ENCODE measurements around the gene GUSB. TPM values are rescaled to one million over a fixed set of nuclear protein-coding genes. Genes with fewer than 3 reads are reported as not detected.
"Not testable (repeated sequence)": the region's sequence is repeated elsewhere in the genome, so short reads cannot be mapped to it uniquely, and the experiment has no call there.

GUSB gene
- 62.5 and 68.2 TPM in 2 replicates for total RNA-seq

DNA sequence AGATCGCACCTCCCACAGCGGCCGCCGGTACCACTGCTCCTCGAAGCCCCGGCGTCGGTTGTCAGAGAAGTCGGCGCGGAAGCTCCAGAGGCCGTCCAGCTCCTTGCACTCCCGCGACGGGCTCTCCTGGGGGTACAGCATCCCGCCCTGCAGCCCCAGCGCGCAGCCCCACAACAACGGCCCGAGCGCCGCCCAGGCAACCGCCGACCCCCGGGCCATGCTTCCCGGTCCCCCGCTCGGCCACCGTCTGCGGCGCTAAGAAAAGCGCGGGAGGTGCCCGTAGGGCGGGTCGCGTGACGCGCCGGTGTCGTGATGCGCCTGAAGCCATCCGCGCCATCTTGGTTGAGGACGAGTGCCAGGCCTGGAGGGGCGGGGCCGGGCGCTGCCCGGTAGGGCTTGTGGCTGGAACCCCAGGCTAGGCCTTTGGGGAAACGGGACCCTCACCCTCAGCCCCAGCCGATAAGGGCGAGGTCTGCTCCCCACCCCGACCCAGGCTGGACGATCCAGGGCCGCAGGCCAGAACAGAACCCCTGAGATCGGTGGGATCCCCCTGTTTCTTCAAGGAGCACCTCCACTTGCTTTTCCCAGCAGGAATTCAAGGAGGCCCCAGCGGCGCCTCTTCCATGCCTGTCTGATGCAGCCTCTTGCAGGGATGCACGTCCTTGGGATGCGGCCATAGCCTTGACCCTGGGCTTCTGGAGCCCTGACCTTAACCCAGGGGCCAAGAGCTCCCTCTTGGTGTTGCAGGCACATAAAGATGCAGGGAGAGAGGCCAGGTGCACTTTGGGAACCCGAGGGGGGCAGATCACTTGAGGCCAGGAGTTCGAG lies at the start of gene GUSB:
GUSB (minus strand) TSS at position 249 of the 828 bp plus-strand sequence; CDS start at position 219, 30 bp downstream.
- H3K4me1 Mint-ChIP-seq (ENCODE audit: low read depth): peaks cover 7% of the 10 kb centered on the region
- intact Hi-C loops (cut with micrococcal nuclease): loop anchor here (2.0 to 10.0 kb wide), 4 partner anchors 93 to 610 kb away; partner anchors contain the start of genes ASL, VKORC1L1 and ZNF92

GRCh38 chr7:66028342-66028741 lies 46.3 kb upstream of the GUSB start:
- H3K4me3 Mint-ChIP-seq (ENCODE audit: low read depth); H3K4me1 Mint-ChIP-seq (ENCODE audit: low read depth); H3K9me3 Mint-ChIP-seq; intact Hi-C loops (cut with micrococcal nuclease); H3K36me3 Mint-ChIP-seq (ENCODE audit: low read depth); DNase-seq (ENCODE audit: low spot score); H3K27me3 Mint-ChIP-seq (ENCODE audit: low read depth); H3K27ac Mint-ChIP-seq: not testable (repeated sequence)

More for the DNA sequence above, at the start of gene GUSB:
- Mint-ChIP-seq H3K27me3 (ENCODE audit: low read depth) (no peaks in the 10 kb centered on the region), H3K36me3 (ENCODE audit: low read depth) (peaks cover 17% of the 10 kb centered on the region), H3K9me3 (no peaks in the 10 kb centered on the region), H3K27ac (peak within 1 kb of the TSS; percentile 94), H3K4me3 (ENCODE audit: low read depth) (peak within 1 kb of the TSS; percentile 86)
- DNase-seq (ENCODE audit: low spot score): peak; percentile 86

GRCh38 chr7:66016131-66016461 lies 34.1 kb upstream of the GUSB start:
- Mint-ChIP-seq H3K36me3 (ENCODE audit: low read depth) (no peaks in the 10 kb centered on the region), H3K4me1 (ENCODE audit: low read depth) (no peaks in the 10 kb centered on the region), H3K9me3 (no peaks in the 10 kb centered on the region), H3K27ac (no peak overlapping the region), H3K4me3 (ENCODE audit: low read depth) (no peak overlapping the region), H3K27me3 (ENCODE audit: low read depth) (peaks cover 4% of the 10 kb centered on the region)
- intact Hi-C loops (cut with micrococcal nuclease): no loop called here
- DNase-seq (ENCODE audit: low spot score): no peak

GRCh38 chr7:66015440-66016130 lies 33.6 kb upstream of the GUSB start:
- H3K36me3 Mint-ChIP-seq (ENCODE audit: low read depth): no peaks in the 10 kb centered on the region
- intact Hi-C loops (cut with micrococcal nuclease): no loop called here
- H3K9me3 Mint-ChIP-seq: no peaks in the 10 kb centered on the region
- H3K4me3 Mint-ChIP-seq (ENCODE audit: low read depth): no peak overlapping the region
- H3K27ac Mint-ChIP-seq: no peak overlapping the region
- H3K4me1 Mint-ChIP-seq (ENCODE audit: low read depth): no peaks in the 10 kb centered on the region
- no peak for DNase-seq (ENCODE audit: low spot score)
- peaks cover 4% of the 10 kb centered on the region for H3K27me3 Mint-ChIP-seq (ENCODE audit: low read depth)

GRCh38 chr7:66013938-66014337 lies 31.9 kb upstream of the GUSB start:
- Mint-ChIP-seq H3K4me3 (ENCODE audit: low read depth) (no peak overlapping the region), H3K9me3 (no peaks in the 10 kb centered on the region), H3K27me3 (ENCODE audit: low read depth) (peaks cover 4% of the 10 kb centered on the region), H3K4me1 (ENCODE audit: low read depth) (no peaks in the 10 kb centered on the region), H3K27ac (no peak overlapping the region), H3K36me3 (ENCODE audit: low read depth) (no peaks in the 10 kb centered on the region)
- DNase-seq (ENCODE audit: low spot score): no peak
- intact Hi-C loops (cut with micrococcal nuclease): no loop called here

DNA sequence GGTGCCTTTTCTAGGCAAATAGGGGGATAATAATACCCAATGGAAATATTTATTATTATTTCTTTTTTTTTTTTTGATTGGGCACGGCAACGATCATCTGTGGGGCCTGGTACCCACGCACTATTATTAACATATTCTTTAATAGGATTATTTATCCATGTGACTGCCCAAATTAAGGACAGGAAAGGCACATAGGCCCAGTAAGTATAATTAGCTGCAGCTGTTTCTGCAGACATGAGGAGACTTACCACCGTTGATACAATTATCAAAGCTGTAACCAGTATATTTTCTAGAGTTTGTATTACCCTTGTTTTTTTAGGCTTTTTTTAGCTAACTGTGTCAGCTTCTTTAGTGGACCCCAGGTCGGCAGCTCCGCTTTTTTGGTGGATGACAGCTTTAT lies 25.2 kb upstream of the GUSB start:
- H3K4me3 Mint-ChIP-seq (ENCODE audit: low read depth): no peak overlapping the region

GRCh38 chr7:66005115-66005671 lies 23.2 kb upstream of the GUSB start:
- intact Hi-C loops (cut with micrococcal nuclease); H3K9me3 Mint-ChIP-seq; H3K4me1 Mint-ChIP-seq (ENCODE audit: low read depth); H3K27me3 Mint-ChIP-seq (ENCODE audit: low read depth); DNase-seq (ENCODE audit: low spot score); H3K36me3 Mint-ChIP-seq (ENCODE audit: low read depth); H3K27ac Mint-ChIP-seq; H3K4me3 Mint-ChIP-seq (ENCODE audit: low read depth): not testable (repeated sequence)

More for the DNA sequence above, 25.2 kb upstream of the GUSB start:
- Mint-ChIP-seq H3K27ac (no peak overlapping the region), H3K4me1 (ENCODE audit: low read depth) (no peaks in the 10 kb centered on the region), H3K9me3 (no peaks in the 10 kb centered on the region), H3K27me3 (ENCODE audit: low read depth) (no peaks in the 10 kb centered on the region), H3K36me3 (ENCODE audit: low read depth) (no peaks in the 10 kb centered on the region)
- no peak for DNase-seq (ENCODE audit: low spot score)
- intact Hi-C loops (cut with micrococcal nuclease): no loop called here

- H3K9me3 Mint-ChIP-seq; DNase-seq (ENCODE audit: low spot score); H3K27ac Mint-ChIP-seq; H3K4me1 Mint-ChIP-seq (ENCODE audit: low read depth); H3K27me3 Mint-ChIP-seq (ENCODE audit: low read depth); H3K4me3 Mint-ChIP-seq (ENCODE audit: low read depth); intact Hi-C loops (cut with micrococcal nuclease); H3K36me3 Mint-ChIP-seq (ENCODE audit: low read depth): not testable (repeated sequence)
Measured at GRCh38 chr7:66000823-66001417, 18.9 kb upstream of the GUSB start.

DNA sequence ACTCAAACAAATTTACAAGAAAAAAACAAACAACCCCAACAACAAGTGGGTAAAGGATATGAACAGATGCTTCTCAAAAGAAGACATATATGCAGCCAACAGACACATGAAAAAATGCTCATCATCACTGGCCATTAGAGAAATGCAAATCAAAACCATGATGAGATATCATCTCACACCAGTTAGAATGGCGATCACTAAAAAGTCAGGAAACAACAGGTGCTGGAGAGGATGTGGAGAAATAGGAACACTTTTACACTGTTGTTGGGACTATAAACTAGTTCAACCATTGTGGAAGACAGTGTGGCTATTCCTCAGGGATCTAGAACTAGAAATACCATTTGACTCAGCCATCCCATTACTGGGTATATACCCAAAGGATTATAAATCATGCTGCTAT lies 13.0 kb upstream of the GUSB start:
- H3K27me3 Mint-ChIP-seq (ENCODE audit: low read depth); H3K9me3 Mint-ChIP-seq; H3K36me3 Mint-ChIP-seq (ENCODE audit: low read depth); H3K4me3 Mint-ChIP-seq (ENCODE audit: low read depth); DNase-seq (ENCODE audit: low spot score); intact Hi-C loops (cut with micrococcal nuclease); H3K4me1 Mint-ChIP-seq (ENCODE audit: low read depth); H3K27ac Mint-ChIP-seq: not testable (repeated sequence)

- Mint-ChIP-seq H3K4me1 (ENCODE audit: low read depth) (no peaks in the 10 kb centered on the region), H3K36me3 (ENCODE audit: low read depth) (no peaks in the 10 kb centered on the region), H3K4me3 (ENCODE audit: low read depth) (no peak overlapping the region), H3K27me3 (ENCODE audit: low read depth) (no peaks in the 10 kb centered on the region), H3K27ac (no peak overlapping the region), H3K9me3 (no peaks in the 10 kb centered on the region)
- no peak for DNase-seq (ENCODE audit: low spot score)
- intact Hi-C loops (cut with micrococcal nuclease): no loop called here
Measured at GRCh38 chr7:65992526-65992925, 10.5 kb upstream of the GUSB start.

GRCh38 chr7:65991829-65992228 lies 9.8 kb upstream of the GUSB start:
- H3K27me3 Mint-ChIP-seq (ENCODE audit: low read depth); DNase-seq (ENCODE audit: low spot score); intact Hi-C loops (cut with micrococcal nuclease); H3K4me3 Mint-ChIP-seq (ENCODE audit: low read depth); H3K9me3 Mint-ChIP-seq; H3K4me1 Mint-ChIP-seq (ENCODE audit: low read depth); H3K36me3 Mint-ChIP-seq (ENCODE audit: low read depth); H3K27ac Mint-ChIP-seq: not testable (repeated sequence)

DNA sequence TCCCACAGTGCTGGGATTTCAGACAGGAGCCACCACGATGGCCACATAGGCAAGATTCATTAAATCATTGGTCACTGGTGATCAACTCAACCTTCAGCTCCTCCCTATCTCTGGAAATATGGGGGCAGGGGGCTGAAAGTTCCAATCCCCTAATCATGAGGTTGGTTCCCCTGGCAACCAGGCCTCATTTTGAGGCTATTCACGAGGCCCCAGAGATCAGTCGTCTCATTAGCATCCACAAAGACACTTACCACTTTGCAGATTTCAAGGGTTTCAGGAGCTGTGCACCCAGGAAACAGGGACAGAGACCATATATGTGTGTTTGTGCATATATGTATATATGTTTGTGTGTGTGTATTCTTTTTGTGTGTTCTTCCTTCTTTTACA lies 7.7 kb upstream of the GUSB start:
- no peak overlapping the region for H3K27ac Mint-ChIP-seq
- H3K4me3 Mint-ChIP-seq (ENCODE audit: low read depth): no peak overlapping the region
- DNase-seq (ENCODE audit: low spot score): no peak

DNA sequence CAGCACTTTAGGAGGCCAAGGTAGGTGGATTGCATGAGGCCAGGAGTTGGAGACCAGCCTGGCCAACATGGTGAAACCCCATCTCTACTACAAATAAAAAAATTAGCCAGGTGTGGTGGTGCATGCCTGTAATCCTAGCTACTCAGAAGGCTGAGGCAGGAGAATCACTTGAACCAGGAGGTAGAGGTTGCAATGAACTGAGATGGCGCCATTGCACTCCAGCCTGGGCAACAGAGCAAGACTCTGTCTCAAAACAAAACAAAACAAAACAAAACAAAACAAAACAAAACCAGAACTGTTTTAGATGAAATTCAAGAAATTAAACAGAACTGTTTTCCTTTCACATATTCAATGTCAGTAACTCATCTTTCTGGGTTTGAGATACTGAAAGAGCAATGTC lies 6.5 kb upstream of the GUSB start:
- intact Hi-C loops (cut with micrococcal nuclease): loop anchor here (10.0 kb wide), 1 partner anchor 86 kb away; the partner anchor contains the start of gene ASL

More for the DNA sequence above, 7.7 kb upstream of the GUSB start:
- Mint-ChIP-seq H3K36me3 (ENCODE audit: low read depth) (no peaks in the 10 kb centered on the region), H3K27me3 (ENCODE audit: low read depth) (no peaks in the 10 kb centered on the region), H3K4me1 (ENCODE audit: low read depth) (no peaks in the 10 kb centered on the region), H3K9me3 (no peaks in the 10 kb centered on the region)
- intact Hi-C loops (cut with micrococcal nuclease): loop anchor here (10.0 kb wide), 1 partner anchor 85 kb away; the partner anchor contains the start of gene ASL

More for the DNA sequence above, 6.5 kb upstream of the GUSB start:
- H3K27ac Mint-ChIP-seq; H3K4me1 Mint-ChIP-seq (ENCODE audit: low read depth); H3K36me3 Mint-ChIP-seq (ENCODE audit: low read depth); DNase-seq (ENCODE audit: low spot score); H3K9me3 Mint-ChIP-seq; H3K4me3 Mint-ChIP-seq (ENCODE audit: low read depth); H3K27me3 Mint-ChIP-seq (ENCODE audit: low read depth): not testable (repeated sequence)
